NCI-H1092 treated with DMSO at 0.1 percent for 48 hours (cell line): ENCODE data around the gene PREX1.
"Not testable (repeated sequence)": the region's sequence is repeated elsewhere in the genome, so short reads cannot be mapped to it uniquely, and the experiment has no call there.

ENCODE experiments used
- DNase-seq: peaks from one replicate; lab custom pipeline; 2025; lab: John Stamatoyannopoulos, UW

Gene PREX1

GRCh38 chr20:48776306-48776705, 51.5 kb downstream of the PREX1 start:
- DNase-seq, result no peak

- not testable (repeated sequence) for DNase-seq
These were observed 52.3 kb downstream of the PREX1 start for GRCh38 chr20:48775545-48775944.

DNA sequence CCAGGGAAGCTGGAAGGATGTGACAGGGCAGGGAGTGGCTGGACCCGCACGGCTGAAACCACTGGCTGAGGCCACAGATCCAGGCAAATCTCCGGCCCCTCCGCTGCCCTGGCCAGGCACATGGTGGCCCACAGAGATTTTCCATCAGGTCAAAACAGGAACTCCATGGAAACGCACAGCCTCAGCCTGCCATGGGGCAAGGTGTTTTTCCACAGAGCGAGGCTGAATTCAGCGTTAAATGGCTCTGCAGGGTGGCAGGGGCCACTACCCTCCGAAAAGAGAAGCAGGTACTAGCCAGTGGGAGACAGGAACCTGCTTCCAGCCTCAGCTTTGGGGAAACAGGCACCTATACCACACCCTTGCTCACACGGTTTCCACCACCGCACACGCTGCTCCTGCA, 53.1 kb downstream of the PREX1 start:
- no peak for DNase-seq

GRCh38 chr20:48773837-48774418, 53.9 kb downstream of the PREX1 start:
- DNase-seq, result no peak

GRCh38 chr20:48772183-48772976, 55.4 kb downstream of the PREX1 start:
- DNase-seq, result no peak

DNA sequence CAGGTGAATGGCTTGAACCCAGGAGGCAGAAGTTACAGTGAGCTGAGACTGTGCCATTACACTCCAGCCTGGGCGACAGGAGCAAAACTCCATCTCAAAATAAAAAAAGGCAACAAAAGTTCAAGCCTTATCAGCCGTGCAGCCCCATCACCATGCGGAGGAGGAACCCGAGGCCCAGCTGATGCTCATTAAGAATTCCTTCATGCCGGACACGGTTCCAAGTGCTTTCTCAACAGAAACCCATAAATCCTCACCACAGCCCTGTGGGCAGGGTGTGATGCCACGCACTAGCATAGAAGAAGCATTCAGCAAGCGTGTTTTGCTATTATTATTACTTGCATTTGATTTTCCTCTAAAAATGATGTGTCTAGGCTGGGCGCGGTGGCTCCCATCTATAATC, 56.3 kb downstream of the PREX1 start:
- DNase-seq, result no peak

DNA sequence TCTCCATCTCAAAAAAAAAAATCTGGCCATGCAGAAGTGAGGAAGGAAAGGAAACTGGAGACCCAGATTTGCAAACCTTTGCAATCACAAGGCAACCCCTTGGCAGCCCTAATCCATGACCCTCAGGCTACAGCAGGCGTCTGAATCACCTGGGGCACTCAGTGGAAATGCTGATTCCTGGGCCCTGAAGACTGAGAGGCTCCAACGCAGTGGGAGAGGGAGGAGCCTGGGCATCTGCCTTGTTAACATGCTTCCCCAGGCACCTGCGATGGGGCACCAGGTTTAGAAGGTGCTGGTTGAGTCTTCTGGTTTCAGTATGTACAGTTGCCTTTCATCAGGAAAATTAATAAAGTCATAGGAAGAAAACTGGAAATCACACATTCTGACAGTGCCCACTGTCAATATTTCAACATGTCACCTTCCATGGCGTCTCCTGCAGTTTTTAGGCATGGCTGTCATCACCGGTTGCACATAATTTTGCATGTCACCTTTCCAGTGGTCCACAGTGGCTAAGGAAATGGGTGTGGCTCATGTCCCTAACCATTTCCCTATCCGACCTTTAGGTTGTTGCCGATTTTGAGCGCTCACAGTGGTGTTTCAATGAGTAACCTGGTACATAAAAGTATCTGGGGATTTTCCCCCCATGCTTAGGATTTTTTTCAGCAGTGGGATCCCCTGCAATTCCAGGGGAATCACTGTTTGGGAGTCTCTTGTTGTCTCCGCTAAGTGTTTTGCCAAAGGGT, 56.9 kb downstream of the PREX1 start:
- no peak for DNase-seq

GRCh38 chr20:48769069-48769983, 58.5 kb downstream of the PREX1 start:
- DNase-seq, result peak; percentile 10

DNA sequence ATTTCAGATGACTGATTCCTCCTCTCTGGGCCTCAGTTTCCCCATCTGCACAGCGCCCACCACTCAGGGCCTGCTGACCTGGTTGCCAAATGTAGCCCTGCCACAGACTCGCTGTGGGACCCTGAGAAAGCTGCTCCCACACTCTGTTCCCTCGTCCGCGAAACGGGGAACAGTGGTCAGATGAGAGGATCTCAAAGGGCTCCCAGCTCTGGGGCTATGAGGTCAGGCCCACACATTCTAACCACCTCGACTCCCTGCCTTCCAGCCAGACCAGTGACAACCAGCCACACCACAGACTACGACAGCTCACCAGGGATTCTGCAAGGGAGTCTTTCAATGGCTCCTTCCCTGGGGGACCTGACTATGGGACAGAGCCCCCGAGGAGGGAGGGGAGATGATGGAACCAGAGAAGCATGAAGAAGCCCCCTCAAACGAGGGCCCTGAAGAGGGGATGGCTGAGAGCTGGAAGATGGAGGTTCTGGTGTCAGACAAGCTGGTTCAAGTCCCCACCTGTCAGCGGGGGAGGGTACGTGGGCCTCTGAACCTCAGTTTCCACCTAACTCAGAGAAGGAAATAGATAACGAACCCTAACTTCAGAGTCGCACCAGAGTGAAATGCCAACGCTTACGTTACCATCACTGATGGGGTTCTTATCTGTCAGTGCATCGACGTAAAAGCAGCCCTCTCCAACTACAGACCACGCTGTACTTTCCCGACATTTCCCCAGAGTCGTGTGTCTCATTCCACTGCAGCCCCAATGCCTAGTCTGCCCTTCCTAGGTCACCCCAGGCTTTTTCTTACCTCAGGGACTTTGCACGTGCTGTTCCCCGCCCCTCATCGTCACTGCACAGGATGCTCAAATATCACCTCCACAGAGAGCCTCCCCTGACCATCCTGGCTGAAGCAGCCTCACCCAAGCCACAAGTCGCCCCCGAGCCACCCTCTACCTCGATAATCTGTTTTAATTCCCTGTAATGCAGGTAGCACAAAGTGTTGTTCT, 60.5 kb downstream of the PREX1 start:
- DNase-seq, result no peak

- no peak for DNase-seq
These were observed 61.6 kb downstream of the PREX1 start for GRCh38 chr20:48766205-48766604.

DNA sequence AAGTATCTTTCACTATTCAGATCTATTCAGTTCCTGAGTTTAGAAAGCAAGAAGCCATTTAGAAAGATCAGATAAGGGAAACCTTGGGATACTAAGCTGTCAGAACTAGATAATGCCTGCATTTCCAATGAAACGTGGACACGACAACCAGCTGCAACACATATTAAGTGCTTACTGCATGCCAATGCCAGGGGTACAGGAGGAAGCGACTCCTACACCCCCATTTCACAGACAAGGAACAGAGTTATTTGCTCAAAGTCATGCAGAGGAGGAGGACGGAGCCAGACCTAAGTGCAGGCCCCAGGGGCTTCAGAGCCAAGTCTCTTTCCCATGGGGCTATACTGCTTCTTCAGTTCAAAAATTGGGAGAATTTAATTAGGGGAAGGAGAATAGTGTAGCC, 62.4 kb downstream of the PREX1 start:
- DNase-seq, result no peak

GRCh38 chr20:48763216-48763914, 64.4 kb downstream of the PREX1 start:
- DNase-seq, result no peak

DNA sequence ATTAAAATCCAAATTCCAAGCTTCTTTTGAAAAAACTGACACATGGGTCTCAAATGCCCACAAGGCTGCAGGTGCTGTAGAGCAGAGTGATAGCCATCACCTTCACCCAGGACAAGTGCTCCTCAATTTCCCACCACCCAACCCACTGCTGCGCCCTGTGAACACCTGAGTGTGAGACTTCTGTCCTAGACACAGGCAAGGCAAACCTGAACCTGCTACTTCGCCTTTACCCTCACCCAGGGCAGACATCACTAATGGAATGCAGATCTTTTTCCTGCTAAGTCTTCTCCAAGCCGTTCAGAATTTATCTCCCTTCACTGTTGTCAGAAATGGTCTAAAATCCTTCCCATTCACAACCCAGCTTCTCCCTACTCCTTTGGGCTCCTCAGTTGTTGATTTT, 65.9 kb downstream of the PREX1 start:
- no peak for DNase-seq

GRCh38 chr20:48761023-48761785, 66.6 kb downstream of the PREX1 start:
- no peak for DNase-seq

DNA sequence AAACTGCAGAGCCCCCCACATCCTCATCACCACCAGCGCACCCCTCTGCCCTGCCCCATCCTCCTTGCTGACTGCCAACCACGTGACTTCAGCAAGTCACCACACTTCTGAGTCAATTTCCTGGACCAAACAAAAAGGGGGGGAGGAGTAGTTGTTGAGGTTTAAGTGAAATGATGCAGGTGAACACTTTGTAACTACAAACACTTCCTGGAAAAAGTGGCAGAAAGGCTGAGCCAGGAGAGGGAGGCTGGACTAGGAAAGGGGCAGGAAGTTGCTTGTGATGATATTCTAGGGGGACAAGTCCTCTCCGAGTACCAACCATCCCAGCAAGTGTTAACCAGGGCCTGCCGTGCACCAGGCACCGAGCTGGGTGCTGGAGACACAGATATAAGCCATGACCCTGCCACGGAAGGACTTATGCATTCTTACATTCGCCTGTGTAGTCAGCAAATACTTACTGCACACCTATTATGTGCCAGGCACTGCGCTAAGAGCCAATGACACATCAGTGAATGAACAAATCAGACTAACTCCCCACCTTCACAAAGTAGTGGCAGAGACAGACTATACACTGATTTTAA, 67.3 kb downstream of the PREX1 start:
- no peak for DNase-seq

GRCh38 chr20:48759631-48760245, 68.1 kb downstream of the PREX1 start:
- DNase-seq, result peak; percentile 9

- no peak for DNase-seq
These were observed 69.5 kb downstream of the PREX1 start for GRCh38 chr20:48758206-48758820.

DNA sequence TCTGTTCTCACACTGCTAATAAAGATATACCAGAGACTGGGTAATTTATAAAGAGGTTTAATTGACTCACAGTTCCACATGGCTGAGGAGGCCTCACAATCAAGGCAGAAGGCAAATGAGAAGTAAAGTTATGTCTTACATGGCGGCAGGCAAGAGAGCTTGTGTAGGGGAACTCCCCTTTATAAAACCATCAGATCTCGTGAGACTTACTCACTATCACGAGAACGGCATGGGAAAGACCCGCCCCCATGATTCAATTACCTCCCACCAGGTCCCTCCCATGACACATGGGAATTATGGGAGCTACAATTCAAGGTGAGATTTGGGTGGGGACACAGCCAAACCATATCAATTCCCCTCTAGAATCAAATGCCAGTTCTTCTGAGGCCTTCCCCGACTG, 71.0 kb downstream of the PREX1 start:
- not testable (repeated sequence) for DNase-seq
